GM12878 (cell line): ENCODE measurements around the gene RNASEH2A. TPM values are rescaled to one million over a fixed set of nuclear protein-coding genes. Genes with fewer than 3 reads are reported as not detected.
A peak's percentile ranks its signal among the peaks of the same experiment; 100 is the strongest.

Experiments
- ATAC-seq: fragments of 200-7000 bp; cut with Tn5 transposase; 3 replicates; pipeline ENCODE4 v1.9.1; 2020; ENCODE audit warnings: mild to moderate bottlenecking, moderate library complexity
- BruUV-seq: library from RNA; stranded (reverse); fragments of 400-500 nt; replicated peaks from 2 replicates; lab custom pipeline; 2021; lab: Mats Ljungman, UMichigan
- CTCF ChIA-PET: fragments of 300-600 bp; sonication (Branson Sonifier 250); formaldehyde crosslinking; extraction: SDS; loops from one replicate; lab custom pipeline; 2021; ENCODE audit warnings: inconsistent platforms; lab: Yijun Ruan, JAX
- POLR2A ChIA-PET: fragments of 350-600 bp; formaldehyde crosslinking; extraction: SDS; loops from one replicate; lab custom pipeline; 2021; ENCODE audit warnings: inconsistent platforms; lab: Charles Lee
- RAD21 ChIA-PET: fragments of 300-600 bp; sonication (Branson Sonifier 250); formaldehyde crosslinking; loops from one replicate; lab custom pipeline; 2023; ENCODE audit warnings: antibody characterized with exemption; ENCODE audit not compliant: unreplicated experiment; lab: Charles Lee
- SMC1A ChIA-PET: fragments of 300-600 bp; sonication (Branson Sonifier 250); formaldehyde crosslinking; loops from one replicate; lab custom pipeline; 2023; ENCODE audit not compliant: unreplicated experiment, uncharacterized antibody; lab: Charles Lee
- DNase-seq: peaks from one replicate; pipeline ENCODE4 v3.0.0-alpha.2; 2011; ENCODE audit warnings: low read depth, low spot score
- FAIRE-seq: peaks from 3 replicates; lab custom pipeline; 2011; peaks lifted over from hg19 to GRCh38; lab: Jason Lieb, UNC
- H2AFZ ChIP-seq: 2 replicates; pipeline ENCODE4 v1.6.0; 2011; ENCODE audit warnings: low read depth, low read length, control low read depth; ENCODE audit not compliant: control insufficient read depth
- H3K27ac ChIP-seq: 2 replicates; pipeline ENCODE4 v1.5.1; 2011; ENCODE audit warnings: control low read depth; ENCODE audit not compliant: control insufficient read depth, insufficient read depth
- H3K27me3 ChIP-seq, 2 experiments: replicated peaks in 1 of 2; 2 replicates each; pipeline versions ENCODE4 v1.6.0 to v1.6.1; 2011; ENCODE audit warnings: low read length in 1 of 2; ENCODE audit not compliant: control insufficient read depth in 2 of 2, insufficient read depth in 2 of 2
- H3K36me3 ChIP-seq, 2 experiments: 2 replicates each; pipeline ENCODE4 v1.5.1; 2011; ENCODE audit warnings: low read length in 1 of 2; ENCODE audit not compliant: control insufficient read depth in 2 of 2, insufficient read depth in 2 of 2
- H3K4me1 ChIP-seq: 2 replicates; pipeline ENCODE4 v1.6.1; 2011; ENCODE audit warnings: mild to moderate bottlenecking, low read length, moderate library complexity, mixed read lengths; ENCODE audit not compliant: control insufficient read depth, insufficient read depth
- H3K4me2 ChIP-seq: 2 replicates; pipeline ENCODE4 v1.6.0; 2011; ENCODE audit warnings: control low read depth; ENCODE audit not compliant: control insufficient read depth, insufficient read depth
- H3K4me3 ChIP-seq: fragments of 200-600 bp; sonication (generic); 2 replicates; pipeline ENCODE4 v1.5.1; 2016
- H3K79me2 ChIP-seq: 2 replicates; pipeline ENCODE4 v1.6.0; 2011; ENCODE audit warnings: low read length; ENCODE audit not compliant: control insufficient read depth, insufficient read depth
- H3K9ac ChIP-seq: 2 replicates; pipeline ENCODE4 v1.8.0; 2011; ENCODE audit warnings: low read length, control low read depth, mixed read lengths; ENCODE audit not compliant: control insufficient read depth, insufficient read depth
- H3K9me3 ChIP-seq: replicated peaks from 3 replicates; pipeline ENCODE4 v1.5.1; 2011; ENCODE audit warnings: mild to moderate bottlenecking, low read length; ENCODE audit not compliant: control insufficient read depth, insufficient read depth
- H4K20me1 ChIP-seq: 2 replicates; pipeline ENCODE4 v1.6.0; 2011; ENCODE audit not compliant: control insufficient read depth, insufficient read depth
- BMI1 ChIP-seq: fragments of 450-650 bp; IDR thresholded peaks from 2 replicates; pipeline ENCODE4 v1.6.1; 2016; ENCODE audit warnings: mild to moderate bottlenecking, moderate library complexity, borderline replicate concordance
- CHD1 ChIP-seq: IDR thresholded peaks from 2 replicates; pipeline ENCODE4 v1.6.1; 2012; ENCODE audit warnings: low read depth, low read length, improper control_type of control experiment
- KAT2A ChIP-seq: conservative IDR thresholded peaks from 2 replicates; pipeline ENCODE4 v1.6.1; 2011; ENCODE audit warnings: low read depth, low read length; ENCODE audit not compliant: control insufficient read depth
- MTA3 ChIP-seq: IDR thresholded peaks from 2 replicates; pipeline ENCODE4 v1.6.1; 2012; ENCODE audit warnings: low read length, inconsistent platforms, borderline replicate concordance
- NBN ChIP-seq: fragments of 450-650 bp; IDR thresholded peaks from 2 replicates; pipeline ENCODE4 v1.6.1; 2016
- NFYA ChIP-seq: IDR thresholded peaks from 2 replicates; pipeline ENCODE4 v1.6.1; 2011; ENCODE audit warnings: low read depth, mild to moderate bottlenecking, low read length, improper control_type of control experiment, borderline replicate concordance
- NKRF ChIP-seq: fragments of 450-650 bp; conservative IDR thresholded peaks from 2 replicates; pipeline ENCODE4 v1.6.1; 2017; ENCODE audit warnings: mild to moderate bottlenecking, moderate library complexity
- PAX5 ChIP-seq: IDR thresholded peaks from 2 replicates; pipeline ENCODE4 v1.6.1; 2011; ENCODE audit warnings: low read depth, low read length, borderline replicate concordance
- PRDM15 ChIP-seq: fragments of 450-650 bp; formaldehyde crosslinking; IDR thresholded peaks from 2 replicates; pipeline ENCODE4 v1.4.0; 2020; ENCODE audit warnings: mild to moderate bottlenecking, moderate library complexity
- RAD51 ChIP-seq: fragments of 450-650 bp; IDR thresholded peaks from 2 replicates; pipeline ENCODE4 v1.6.1; 2016; ENCODE audit warnings: moderate library complexity, mild to moderate bottlenecking, inconsistent platforms
- STAT3 ChIP-seq: IDR thresholded peaks from 2 replicates; pipeline ENCODE4 v1.6.1; 2011; ENCODE audit warnings: low read depth, low read length, improper control_type of control experiment
- SUZ12 ChIP-seq: fragments of 200-600 bp; sonication (generic); IDR thresholded peaks from one replicate; pipeline ENCODE4 v1.6.1; 2018; ENCODE audit warnings: antibody characterized with exemption, mild to moderate bottlenecking; ENCODE audit not compliant: unreplicated experiment
- TBL1XR1 ChIP-seq: IDR thresholded peaks from 2 replicates; pipeline ENCODE4 v1.6.1; 2012; ENCODE audit warnings: low read depth, low read length, improper control_type of control experiment
- ZBTB33 ChIP-seq: fragments of 450-650 bp; IDR thresholded peaks from 2 replicates; pipeline ENCODE4 v1.6.1; 2017; ENCODE audit warnings: mild to moderate bottlenecking
- ZNF217 ChIP-seq: fragments of 450-650 bp; IDR thresholded peaks from 2 replicates; pipeline ENCODE4 v1.6.1; 2017; ENCODE audit warnings: antibody characterized with exemption, mild to moderate bottlenecking
- ZNF24 ChIP-seq: fragments of 450-650 bp; IDR thresholded peaks from 2 replicates; pipeline ENCODE4 v1.6.1; 2017; ENCODE audit warnings: antibody characterized with exemption, mild to moderate bottlenecking
- ZNF622 ChIP-seq: fragments of 450-650 bp; IDR thresholded peaks from 2 replicates; pipeline ENCODE4 v1.6.1; 2017; ENCODE audit warnings: mild to moderate bottlenecking, inconsistent platforms
- WGBS: methylation state at CpG from one replicate; pipeline ENCODE4 v1.1.6; 2016; ENCODE audit warnings: low lambda C conversion rate; ENCODE audit not compliant: insufficient replicate concordance, insufficient coverage; ENCODE audit errors: missing lambda C conversion rate; 5-methylcytosine and 5-hydroxymethylcytosine counted together
- in situ Hi-C: fragments of 300-500 bp; cut with MboI; formaldehyde crosslinking; loops from 9 replicates; pipeline ENCODE4 v1.14.3; 2018; ENCODE audit warnings: mixed read lengths
- intact Hi-C: fragments of 100-400 bp; cut with micrococcal nuclease; formaldehyde crosslinking; loops from one replicate; pipeline ENCODE4 v1.14.2; 2022; ENCODE audit not compliant: unreplicated experiment
- polyA plus RNA-seq, 11 experiments: library from polyadenylated mRNA; depleted of rRNA in 4 of 11; unstranded in 6 of 11; stranded (reverse) in 5 of 11; fragments of >200 nt; fragmentation: Nextera tagmentation in 4 of 11; fragmentation: Illumina TruSeq in 1 of 11; extraction: Ambion mirVana in 4 of 11; extraction: Trizol in 1 of 11; gene quantifications; 1 replicate in 1 of 11; 2 replicates in 10 of 11; pipeline versions ENCODE4 v1.2.1 to v1.2.3, GENCODE V29; 2011 to 2016; ENCODE audit warnings: inconsistent platforms in 2 of 11, missing spikeins in 2 of 11, low read depth in 1 of 11
- total RNA-seq, 4 experiments: library from RNA; depleted of rRNA in 3 of 4; stranded (reverse); fragments of >200 nt in 3 of 4; fragmentation: Illumina TruSeq in 1 of 4; extraction: Trizol in 1 of 4; gene quantifications; 2 replicates each; pipeline versions ENCODE4 v1.2.1 to v1.2.3, GENCODE V29; 2013 to 2021

Gene RNASEH2A
- total and polyA plus RNA-seq, 10 of the 15 experiments (the other 5 are each of a cell fraction or from before 2014, with no cell fraction given), result 17.4 to 103 (median 40.4) TPM

GRCh38 chr19:12828494-12828893 lies 22.1 kb downstream of the RNASEH2A start:
- H3K36me3 ChIP-seq, result no peaks in the 10 kb centered on the region
- intact Hi-C loops (no loop called here), in situ Hi-C loops (no loop called here)
- FAIRE-seq (no peak), ATAC-seq (peak; percentile 84), DNase-seq (no peak)
- H3K27me3 ChIP-seq, result peaks cover 2 to 7% of the 10 kb centered on the region in 2 experiments; a peak in 1 of 4 replicates
- ChIA-PET POLR2A (no interaction called here), RAD21 (interaction anchor here (1.1 kb wide), 2 partner anchors 32 to 68 kb away, joined by 3 read pairs; no protein-coding TSS in a partner anchor), SMC1A (interaction anchor here (0.6 kb wide), 1 partner anchor 1460 kb away, joined by 3 read pairs; no protein-coding TSS in a partner anchor), CTCF (interaction anchor here (0.6 to 4.2 kb wide), 4 partner anchors 9 to 137 kb away, joined by 3 to 19 read pairs (median 5); no protein-coding TSS in a partner anchor)
- H3K9ac ChIP-seq, result no peak overlapping the region
- BruUV-seq, result no TSS peak
- H3K4me2 ChIP-seq, result no peak overlapping the region
- no peak overlapping the region for H2AFZ ChIP-seq
- H4K20me1 ChIP-seq, result no peaks in the 10 kb centered on the region
- 30% methylated on average over 23 of the region's 23 CpGs for WGBS
- no peaks in the 10 kb centered on the region for H3K9me3 ChIP-seq
- no peak overlapping the region for H3K27ac ChIP-seq
- no peaks in the 10 kb centered on the region for H3K79me2 ChIP-seq
- no peak overlapping the region for H3K4me3 ChIP-seq
- no peaks in the 10 kb centered on the region for H3K4me1 ChIP-seq
- no peak for TF ChIP-seq PRDM15 (CRISPR knock-in tag)
- TF ChIP-seq SUZ12, result no peak
- TF ChIP-seq CHD1, result no peak
- TF ChIP-seq TBL1XR1, result no peak
- TF ChIP-seq STAT3, result no peak
- TF ChIP-seq ZNF24, result no peak
- TF ChIP-seq MTA3, result no peak
- TF ChIP-seq BMI1, result no peak
- no peak for TF ChIP-seq NKRF
- TF ChIP-seq ZBTB33, result no peak
- no peak for TF ChIP-seq KAT2A
- TF ChIP-seq RAD51, result no peak
- no peak for TF ChIP-seq ZNF622
- TF ChIP-seq PAX5, result no peak
- no peak for TF ChIP-seq NFYA
- TF ChIP-seq ZNF217, result no peak
- TF ChIP-seq NBN, result no peak
